Right renal cortex interstitium (tissue), 3 donors: ENCODE results near the gene TPK1. TPM values are rescaled to one million over a fixed set of nuclear protein-coding genes. Genes with fewer than 3 reads are reported as not detected.

Experiments
- DNase-seq, 3 donors: peaks; one replicate each; pipeline ENCODE4 v3.0.0-alpha.2; 2013; ENCODE audit warnings: low read depth in 3 of 3, low spot score in 2 of 3
- polyA plus RNA-seq, 3 donors: library from polyadenylated mRNA; unstranded; fragments of 120-200 nt; gene quantifications; one replicate each; pipeline ENCODE4 v1.2.1, GENCODE V29; 2013; ENCODE audit not compliant: insufficient read length in 3 of 3

The TPK1 gene
- polyA plus RNA-seq, 3 donors = 9.2 to 10.9 (median 9.6) TPM

DNA sequence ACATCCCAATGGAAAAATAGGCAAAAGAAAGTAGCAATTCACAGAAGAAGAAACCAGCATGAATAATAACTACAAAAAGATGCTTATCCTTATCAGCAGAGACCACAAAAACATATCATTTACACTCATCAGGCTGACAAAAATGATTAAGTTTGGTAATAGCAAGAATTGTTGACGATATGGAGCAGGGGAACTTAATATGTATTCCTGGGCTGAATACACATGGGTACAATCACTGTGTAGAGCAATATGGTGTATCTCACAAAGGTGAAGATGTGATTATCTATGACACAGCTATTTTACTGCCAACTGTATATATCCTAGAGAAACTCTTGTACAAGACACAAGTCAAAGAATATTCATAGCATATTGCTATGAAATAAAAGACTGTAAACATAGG, 290.5 kb downstream of the TPK1 start:
- DNase-seq = no peak

DNA sequence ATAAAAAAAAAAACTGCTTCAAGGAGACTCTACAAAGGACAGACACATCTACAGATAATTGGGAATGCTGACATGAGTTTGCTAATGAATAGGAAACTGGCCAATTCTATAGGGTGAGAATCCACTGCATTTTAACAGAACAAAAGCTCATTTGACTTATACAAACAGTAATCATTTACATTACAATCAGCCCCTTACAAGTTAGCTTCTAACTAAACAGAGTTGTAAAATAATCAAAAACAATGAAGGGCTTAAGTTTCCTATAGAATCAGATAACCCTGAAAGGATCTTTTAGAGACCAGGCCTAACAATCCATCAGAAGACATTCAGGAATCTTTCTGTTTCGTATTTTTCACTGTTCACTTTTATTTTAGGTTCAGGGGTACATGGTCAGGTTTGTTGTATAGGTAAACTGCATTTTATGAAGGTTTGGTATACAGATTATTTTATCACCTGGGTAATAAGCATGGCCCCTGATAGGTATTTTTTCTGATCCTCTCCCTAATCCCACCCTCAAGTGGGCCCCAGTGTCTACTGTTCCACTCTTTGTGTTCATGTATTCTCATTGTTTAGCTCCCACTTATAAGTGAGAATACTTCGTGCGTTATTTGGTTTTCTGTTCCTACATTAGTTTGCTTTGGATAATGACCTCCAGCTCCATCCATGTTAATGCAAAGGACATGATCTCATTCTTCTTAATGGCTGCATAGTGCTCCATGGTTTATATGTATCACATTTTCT, 301.0 kb downstream of the TPK1 start:
- DNase-seq = no peak

DNA sequence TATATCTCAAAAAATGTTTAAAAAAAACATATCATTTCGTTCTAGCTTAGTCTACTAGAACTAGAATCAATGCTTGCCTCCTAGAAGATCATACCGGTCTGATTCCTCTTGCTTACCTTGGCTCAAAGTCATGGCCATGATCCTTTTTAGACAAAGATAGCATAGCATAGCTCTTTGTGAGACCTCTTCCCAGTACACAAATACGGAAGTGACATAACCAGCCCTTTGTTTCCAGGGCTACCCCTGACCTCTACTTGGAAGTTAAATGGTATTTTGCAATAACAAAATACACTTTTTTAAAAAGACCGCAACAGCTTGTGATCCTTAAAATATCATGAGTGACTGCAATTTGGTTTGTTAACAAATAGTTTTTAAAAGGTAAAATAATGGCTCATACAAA, 301.7 kb downstream of the TPK1 start:
- DNase-seq = no peak

DNA sequence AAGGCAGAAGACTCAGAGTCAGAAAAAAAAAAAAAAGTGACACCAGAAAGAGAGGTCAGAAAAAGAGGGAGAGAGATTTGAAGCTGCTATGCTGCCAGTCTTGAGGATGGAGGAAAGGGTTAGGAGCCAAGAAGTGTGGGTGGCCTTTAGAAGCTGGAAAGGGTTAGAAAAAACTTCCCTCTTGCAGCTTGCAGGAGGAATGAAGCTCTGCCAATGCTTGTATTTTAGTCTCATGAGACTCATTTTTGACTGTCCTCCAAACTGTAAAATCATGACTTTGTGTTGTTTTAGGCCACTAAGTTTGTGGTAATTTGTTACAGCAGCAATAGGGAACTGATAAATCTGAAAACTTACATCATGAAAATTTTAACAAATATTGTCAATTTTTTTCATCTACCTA, 304.7 kb downstream of the TPK1 start:
- no peak for DNase-seq

DNA sequence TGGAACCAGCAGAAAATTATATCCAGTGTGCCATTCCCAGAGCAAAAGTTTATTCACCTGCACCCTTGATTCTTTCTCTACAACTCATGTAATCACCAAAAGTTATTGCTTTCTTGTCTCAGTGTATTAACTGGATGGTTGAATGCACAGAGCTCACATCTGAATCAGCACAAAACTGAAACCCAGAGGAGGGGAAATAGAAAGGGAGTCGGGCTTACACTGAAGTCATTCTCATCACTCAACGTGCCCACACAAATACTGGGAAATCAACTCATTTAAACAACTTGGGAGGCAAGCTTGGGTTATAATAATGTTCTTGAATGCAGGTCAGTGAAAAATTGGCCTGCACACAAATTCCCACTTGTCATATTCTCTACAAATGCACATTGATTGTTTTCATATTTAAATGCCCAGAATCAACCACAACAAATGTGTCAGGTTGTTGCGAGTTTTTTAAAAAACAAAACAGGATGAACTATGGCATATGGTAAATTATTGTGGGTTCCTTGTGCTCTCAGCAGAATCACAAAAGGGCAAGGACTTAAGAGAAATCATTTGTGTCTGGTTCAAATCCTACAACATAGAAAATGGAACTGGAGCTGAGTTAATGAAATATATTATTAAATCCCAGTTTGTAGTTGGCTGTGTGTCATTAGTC, 306.5 kb downstream of the TPK1 start:
- no peak for DNase-seq

DNA sequence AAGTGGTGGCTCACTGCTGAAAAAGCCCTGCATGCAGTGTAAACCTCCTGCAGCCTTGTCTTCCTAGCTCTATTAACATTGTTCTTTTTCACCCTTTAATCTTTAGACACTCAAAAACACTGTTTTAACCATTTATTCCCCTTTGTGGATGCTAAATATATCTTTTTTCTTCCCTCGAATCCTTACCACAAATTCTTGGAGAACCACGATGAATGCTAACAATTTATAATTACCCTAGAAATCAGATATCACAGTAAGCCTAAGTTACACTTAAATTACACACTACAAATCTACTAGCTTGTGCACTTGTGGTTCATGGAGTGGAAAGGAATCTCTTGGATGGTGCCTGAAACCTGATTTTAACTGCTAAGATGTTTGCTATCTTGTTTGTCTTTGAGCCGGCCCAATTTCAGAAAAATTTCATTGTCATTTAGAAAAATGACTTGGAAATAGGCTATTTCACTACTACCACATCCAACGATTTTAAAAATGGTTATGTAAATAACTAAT, 307.3 kb downstream of the TPK1 start:
- DNase-seq = no peak

DNA sequence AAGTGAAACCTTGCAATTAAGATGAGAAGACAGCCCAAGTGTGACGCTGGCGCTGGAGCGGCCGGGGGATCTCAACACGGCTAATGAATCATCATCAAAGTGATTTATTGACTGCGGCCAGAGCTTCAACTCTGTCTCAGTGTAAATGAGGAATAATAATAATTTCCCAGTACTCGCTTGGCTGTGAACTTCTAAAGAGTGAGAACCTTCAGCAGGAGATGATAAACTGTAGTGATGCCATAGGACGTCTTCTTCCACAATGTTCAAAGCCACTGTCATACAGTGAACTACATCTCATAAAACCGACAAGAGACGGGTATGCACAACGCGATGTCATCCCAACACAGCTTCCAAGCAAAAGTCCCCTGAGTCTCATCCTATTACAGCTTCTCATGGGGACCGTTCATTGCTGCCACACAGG, 308.8 kb downstream of the TPK1 start:
- peak; percentile 68 to 76 (median 74) for DNase-seq

DNA sequence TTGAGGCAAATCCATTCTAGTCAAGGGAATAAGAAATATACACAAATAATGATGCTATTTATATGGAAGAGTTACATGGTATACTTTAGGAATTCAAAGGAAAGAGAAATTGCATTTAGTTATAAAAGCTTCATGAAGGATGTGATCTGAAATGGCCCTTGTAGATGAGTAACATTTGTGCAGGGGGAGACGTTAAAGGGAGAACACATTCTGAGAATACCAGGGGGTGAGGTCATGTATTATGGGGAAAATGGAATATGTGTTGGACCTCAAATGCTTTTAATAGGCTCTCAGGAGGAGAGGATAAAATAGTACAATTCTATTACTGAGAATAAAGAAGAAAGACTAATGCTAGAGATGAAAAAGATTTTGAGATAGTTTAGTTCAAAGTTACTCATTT, 309.9 kb downstream of the TPK1 start:
- no peak for DNase-seq

DNA sequence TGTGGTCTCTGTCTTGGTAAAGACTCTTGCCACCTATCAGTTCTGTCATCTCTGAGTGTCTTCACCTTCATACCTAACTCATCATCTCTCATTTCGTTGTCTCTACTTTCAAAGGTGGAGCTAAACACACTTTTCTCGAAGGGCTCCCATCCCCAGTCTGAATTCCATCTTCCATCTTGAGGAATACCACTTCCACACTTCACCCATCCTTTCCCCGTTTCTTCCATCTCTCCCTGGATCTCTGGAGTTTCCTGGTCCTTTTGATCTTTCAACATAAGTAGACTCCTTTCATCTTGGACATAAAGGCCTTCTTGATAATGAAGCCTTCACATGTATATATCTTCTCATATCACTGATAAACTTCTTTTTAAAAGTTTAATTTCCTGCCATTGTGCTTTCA, 311.6 kb downstream of the TPK1 start:
- no peak for DNase-seq

DNA sequence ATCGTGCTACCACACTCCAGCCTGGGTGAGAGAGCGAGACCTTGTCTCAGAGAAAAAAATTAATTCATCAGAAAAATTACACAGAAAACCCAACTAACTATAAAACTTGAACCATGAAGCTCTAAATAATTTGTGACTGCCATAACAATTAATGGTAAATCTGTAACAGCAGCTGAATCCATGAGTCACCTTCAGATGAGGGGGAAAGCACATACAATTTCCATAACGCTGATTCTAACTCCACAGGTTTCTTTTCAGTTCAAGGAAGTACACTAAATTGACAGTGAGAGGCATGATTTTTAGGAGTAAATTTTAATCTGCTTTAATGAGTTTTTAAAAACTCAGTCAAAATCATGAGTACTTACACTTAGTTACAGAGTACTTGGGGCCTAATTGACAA, 312.2 kb downstream of the TPK1 start:
- no peak for DNase-seq

DNA sequence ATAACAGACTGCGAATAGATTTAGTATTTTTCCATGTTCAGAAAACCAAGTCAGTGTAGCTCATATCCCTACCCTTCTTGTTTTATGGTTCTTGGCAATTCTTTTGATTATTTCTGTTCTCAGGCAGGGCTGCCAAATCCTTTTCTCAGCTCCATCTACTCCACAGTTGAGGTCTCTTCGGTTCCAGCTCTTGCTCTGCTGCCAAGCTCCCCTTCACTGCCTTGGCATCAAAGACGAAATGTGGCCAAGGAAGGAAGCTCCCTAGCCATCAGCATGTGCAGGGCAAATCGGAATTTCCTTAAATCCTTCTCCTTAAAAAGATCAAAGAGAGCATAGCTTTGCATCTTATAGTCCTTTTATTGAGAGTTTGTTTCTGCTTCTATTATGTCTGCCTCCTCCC, 315.9 kb downstream of the TPK1 start:
- DNase-seq = no peak

DNA sequence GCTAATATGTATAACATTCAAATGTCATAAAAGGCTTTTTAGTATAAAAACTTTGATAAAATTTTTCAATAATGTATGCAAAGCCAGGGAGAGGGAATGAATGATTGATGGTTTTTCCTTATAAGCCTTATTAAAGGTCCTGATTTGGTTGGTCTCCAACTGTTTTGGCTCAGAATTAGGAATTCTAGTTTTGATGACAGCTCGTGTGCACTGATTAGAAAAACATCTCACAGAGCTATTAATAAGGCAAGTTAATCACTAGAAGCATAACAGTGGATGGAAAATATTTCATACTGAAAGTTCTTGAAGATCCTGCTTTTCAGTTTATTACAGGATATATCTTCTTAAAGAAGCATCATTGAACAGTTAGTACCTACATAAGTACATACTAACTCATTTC, 317.5 kb downstream of the TPK1 start:
- no peak for DNase-seq

DNA sequence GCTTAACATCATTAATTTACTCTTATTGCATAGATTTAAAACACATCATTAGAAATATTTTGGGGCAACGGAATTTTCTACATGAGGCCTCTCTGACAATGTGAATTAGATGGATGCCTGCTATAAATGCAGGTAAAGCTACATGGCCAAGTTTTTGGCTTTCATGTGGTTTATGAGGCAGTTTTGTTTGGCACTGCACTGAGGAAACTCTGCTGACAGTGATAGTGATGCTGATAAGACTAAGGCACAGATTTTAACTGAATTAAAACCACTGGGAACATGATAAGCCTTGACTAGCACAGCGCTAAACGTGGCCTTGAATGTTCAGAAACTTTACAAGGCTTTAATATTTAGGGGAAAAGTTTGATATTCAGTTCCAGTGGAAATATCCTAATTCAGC, 318.1 kb downstream of the TPK1 start:
- no peak for DNase-seq

DNA sequence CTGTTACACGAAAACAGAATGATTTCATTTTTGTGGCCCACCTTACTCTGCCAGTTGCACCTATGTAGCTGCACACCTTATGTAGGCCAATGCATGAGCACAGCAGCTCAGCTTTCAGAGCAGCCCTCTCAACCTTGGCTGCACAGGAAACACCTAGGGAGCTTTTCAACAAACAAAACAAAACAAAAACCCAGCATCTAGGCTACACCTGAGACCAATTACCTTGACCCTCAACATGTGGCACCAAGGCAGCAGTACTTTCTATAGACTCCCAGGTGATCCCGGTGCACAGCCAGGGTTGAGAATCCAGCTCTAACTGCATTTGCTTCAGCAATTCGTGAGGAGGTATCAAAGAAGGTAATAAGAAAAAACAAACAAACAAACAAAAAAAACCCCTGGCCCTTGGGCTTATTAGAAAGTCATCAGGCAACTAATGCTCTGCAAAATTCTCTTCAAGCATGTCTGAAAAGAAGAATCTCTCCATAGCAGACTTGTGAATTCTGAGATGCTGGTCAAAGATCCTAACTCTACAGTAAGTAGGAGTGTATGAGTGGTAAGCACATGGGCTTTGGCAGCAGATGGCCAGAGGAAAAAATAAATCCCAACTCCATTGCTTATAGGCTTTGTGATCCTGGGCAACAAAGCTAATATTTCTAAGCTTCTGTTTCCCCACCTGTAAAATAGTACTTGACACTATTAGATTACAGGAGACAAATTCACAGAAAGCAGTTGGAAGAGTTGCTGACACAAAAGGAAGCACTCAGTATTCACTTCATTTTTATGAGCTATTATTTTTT, 318.9 kb downstream of the TPK1 start:
- DNase-seq = no peak

DNA sequence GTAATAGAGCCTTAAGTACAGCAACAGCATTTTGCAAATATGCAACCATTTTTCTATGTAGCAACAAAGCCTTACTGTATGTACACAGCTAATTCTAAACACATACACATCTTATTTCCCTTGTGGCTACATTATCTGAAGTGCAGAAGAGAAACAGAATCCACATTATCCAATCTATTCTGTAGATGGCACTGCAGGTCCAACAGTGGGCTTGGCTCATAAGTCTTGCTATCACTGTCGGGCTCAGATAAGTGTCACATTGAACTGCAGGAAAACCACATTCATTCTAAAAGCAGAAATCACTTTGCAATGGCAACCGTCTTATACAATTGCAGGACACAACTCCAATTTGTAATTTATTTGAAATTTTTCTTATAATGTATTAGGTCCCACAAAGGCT, 322.5 kb downstream of the TPK1 start:
- no peak for DNase-seq

DNA sequence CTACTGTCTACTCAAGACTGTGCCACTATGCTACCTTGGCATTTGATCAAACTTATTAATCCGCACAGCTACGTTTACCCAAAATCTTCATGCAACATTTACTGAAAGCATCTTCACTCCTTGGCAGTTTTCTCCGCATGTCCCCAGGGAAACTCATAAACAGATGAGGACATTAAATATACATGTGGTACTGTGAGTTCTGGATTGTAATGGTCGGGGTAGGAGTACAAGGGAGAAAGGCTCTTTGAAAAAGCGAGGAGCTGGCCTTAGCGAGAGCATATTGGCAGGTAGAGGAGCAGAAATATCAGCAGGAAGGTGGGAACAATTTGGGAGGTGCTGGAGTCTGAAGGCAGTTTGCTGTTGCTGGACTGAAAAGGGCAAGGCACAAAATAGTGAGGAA, 325.2 kb downstream of the TPK1 start:
- DNase-seq = no peak

DNA sequence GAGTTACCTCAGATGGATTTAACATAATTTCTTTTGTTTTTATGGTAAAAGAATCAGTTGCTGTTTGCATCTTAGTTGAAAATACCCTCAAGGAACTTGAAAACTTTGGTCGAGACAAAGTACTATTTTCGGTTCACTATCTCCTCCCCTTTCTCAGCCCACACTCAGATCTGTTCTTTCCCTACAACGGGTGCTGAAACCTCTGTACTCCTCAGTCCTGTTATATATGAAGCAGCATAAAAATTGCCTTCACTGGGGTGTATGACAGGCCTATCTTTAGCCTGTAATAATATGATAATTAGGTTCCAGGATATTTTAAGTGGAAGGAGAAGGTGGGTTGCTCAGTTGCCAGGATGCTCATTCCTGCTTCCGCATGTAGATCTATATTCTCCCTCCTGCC, 327.2 kb downstream of the TPK1 start:
- DNase-seq = no peak

DNA sequence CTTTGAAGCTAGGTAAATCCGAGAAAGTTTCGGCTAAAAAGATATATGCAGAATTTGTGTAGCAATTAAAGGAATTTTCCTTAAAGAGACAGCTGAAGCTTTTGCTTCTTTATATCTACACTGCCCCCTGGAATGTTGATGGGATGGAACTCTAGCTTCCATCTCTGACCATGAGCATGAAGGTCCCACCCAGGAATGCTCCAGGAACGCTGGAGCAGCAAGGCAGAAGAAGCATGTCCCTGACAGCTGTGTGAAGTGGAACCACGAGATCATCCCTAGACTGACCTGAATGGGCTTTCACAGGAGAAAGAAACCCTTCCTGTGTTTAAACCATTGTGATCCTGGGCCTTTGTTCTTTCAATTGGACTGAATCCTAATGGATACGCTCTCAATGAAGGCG, 332.6 kb downstream of the TPK1 start:
- DNase-seq = no peak

DNA sequence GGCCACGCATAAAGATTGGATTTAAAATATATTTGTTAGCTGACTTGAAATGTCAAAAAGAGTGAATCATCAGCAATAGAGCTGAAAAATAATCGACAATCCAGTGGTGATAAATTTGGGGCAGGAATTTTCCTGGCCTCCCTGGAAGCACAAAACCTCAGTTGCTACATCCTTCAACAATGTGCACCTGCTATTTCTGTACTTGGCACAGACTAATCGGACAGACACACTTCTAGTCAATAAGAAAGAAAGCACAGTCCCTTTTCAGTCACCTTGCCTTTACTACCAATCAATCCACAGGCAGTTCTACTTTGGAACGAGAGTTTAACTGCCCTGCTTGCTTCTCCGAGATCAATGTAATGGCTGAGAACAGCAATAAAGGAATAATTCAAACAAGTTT, 335.6 kb downstream of the TPK1 start:
- DNase-seq = no peak

DNA sequence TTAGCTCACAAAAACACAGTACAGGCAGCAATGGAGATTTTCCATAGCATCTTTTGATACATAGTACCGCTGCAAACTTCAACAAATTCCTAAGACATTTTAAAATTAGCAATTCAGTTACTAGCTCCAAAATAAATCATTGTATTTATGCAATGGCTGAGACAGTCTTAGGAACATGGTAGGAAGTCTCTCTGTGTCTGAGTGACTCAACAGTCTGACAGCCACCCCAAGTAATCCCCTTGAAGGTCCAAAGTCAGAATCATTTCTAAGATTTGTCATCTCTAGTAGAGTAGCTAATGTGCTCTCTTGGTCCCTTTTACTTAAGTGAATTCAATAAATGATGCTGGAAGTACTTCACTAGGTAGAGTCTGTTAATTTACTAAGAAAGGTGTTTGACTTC, 338.6 kb downstream of the TPK1 start:
- no peak for DNase-seq

DNA sequence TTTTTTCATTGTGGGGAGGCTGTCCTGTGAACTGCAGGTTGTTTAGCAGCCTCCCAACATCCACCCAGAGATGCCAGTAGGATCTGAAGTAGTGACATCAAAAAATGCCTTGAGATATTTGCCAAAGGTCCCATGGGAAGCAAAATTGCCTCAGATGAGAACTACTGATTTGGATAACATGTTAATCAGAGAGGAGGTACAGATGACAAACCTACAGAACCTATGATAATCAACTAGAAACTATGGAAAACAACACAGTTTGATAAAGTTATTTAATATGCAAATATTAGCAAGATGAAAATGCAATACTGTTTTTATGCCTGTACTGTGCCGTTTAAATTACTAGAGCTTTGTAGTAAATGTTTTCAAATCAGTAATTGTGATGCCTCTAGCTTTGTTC, 341.5 kb downstream of the TPK1 start:
- no peak for DNase-seq

DNA sequence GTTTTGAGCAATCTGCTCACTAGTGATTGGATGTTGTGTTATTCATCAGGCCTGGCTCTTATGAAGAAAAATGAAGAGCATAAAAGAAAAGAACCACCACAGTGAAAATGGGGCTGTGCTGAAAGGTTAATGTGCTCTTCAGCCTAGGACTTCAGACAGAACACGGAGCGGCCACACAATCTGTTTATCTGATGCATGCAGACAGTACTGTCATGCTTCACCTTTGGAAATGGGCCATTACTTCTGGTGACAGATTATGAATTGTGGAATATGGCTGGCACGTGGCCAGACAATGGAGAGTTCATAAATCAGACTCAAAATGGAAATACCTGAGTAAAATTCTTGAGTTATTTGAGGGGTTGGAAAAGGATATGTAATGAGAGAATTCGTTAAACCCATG, 346.3 kb downstream of the TPK1 start:
- no peak for DNase-seq
